HCT116 (cell line): ENCODE results near the gene LINGO1.

ENCODE experiments used
- CBX3 ChIP-seq: IDR thresholded peaks from 2 replicates; pipeline ENCODE4 v1.6.1; 2012; ENCODE audit warnings: low read depth
- CEBPB ChIP-seq: IDR thresholded peaks from 2 replicates; pipeline ENCODE4 v1.6.1; 2012; ENCODE audit warnings: low read depth
- EGR1 ChIP-seq: IDR thresholded peaks from 2 replicates; pipeline ENCODE4 v1.6.1; 2012; ENCODE audit warnings: low read depth
- JUND ChIP-seq: IDR thresholded peaks from 2 replicates; pipeline ENCODE4 v1.6.1; 2012
- POLR2A ChIP-seq: IDR thresholded peaks from 2 replicates; pipeline ENCODE4 v1.7.0; 2011; ENCODE audit warnings: borderline replicate concordance; ENCODE audit not compliant: insufficient read depth, insufficient read length; ENCODE audit errors: extremely low read depth
- RAD21 ChIP-seq: IDR thresholded peaks from 2 replicates; pipeline ENCODE4 v1.6.1; 2012; ENCODE audit warnings: low read depth, mild to moderate bottlenecking
- TCF7L2 ChIP-seq: IDR thresholded peaks from 2 replicates; pipeline ENCODE4 v1.7.0; 2011; ENCODE audit warnings: borderline replicate concordance, inconsistent platforms; ENCODE audit not compliant: insufficient read depth, insufficient read length; ENCODE audit errors: extremely low read depth
- YY1 ChIP-seq: IDR thresholded peaks from 2 replicates; pipeline ENCODE4 v1.6.1; 2011; ENCODE audit warnings: low read length, low read depth, moderate library complexity, mild to moderate bottlenecking; ENCODE audit not compliant: insufficient replicate concordance; ENCODE audit errors: extremely low read depth
- ZNF274 ChIP-seq: fragments of 200-500 bp; sonication (Bioruptor generic); IDR thresholded peaks from 2 replicates; pipeline ENCODE4 v1.6.1; 2014; ENCODE audit warnings: mild to moderate bottlenecking, low read depth, low read length, inconsistent platforms
- TF ChIP-seq, protein P1 (sequence below), 3 experiments: fragments of 200-600 bp in 1 of 3; sonication (generic) in 1 of 3; IDR thresholded peaks in 2 of 3; conservative IDR thresholded peaks in 1 of 3; 2 replicates each; pipeline ENCODE4 v1.5.1; 2012 to 2017; ENCODE audit warnings: low read depth in 2 of 3, low read length in 2 of 3, antibody characterized with exemption in 1 of 3, borderline replicate concordance in 1 of 3, control low read depth in 1 of 3, mild to moderate bottlenecking in 1 of 3, mixed read lengths in 1 of 3, mixed run types in 1 of 3, moderate library complexity in 1 of 3; ENCODE audit not compliant: insufficient read depth in 1 of 3
- TF ChIP-seq, protein P2 (sequence below): IDR thresholded peaks from 2 replicates; pipeline ENCODE4 v1.6.1; 2012; ENCODE audit warnings: low read depth

DNA sequence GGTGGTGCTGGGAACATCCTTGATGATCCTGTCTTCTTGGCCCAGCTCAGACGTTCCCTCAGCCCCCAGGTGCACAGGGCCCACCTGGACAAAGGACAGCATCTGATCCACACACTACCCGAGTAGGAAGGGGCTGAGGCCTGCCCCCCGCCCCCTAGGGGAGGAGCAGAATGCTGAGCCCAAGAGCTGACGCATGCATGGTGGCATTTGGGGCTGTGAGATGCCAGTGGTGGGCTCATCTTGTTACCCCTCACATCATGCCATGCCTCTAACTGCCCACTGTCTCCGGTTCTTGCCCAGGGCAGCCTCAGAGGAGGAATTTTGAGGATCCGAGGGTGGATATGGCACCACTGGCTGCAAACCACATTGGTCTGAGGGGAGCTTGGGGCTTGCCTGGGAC, 61.5 kb downstream of the LINGO1 start:
- TF ChIP-seq, protein P1, sequence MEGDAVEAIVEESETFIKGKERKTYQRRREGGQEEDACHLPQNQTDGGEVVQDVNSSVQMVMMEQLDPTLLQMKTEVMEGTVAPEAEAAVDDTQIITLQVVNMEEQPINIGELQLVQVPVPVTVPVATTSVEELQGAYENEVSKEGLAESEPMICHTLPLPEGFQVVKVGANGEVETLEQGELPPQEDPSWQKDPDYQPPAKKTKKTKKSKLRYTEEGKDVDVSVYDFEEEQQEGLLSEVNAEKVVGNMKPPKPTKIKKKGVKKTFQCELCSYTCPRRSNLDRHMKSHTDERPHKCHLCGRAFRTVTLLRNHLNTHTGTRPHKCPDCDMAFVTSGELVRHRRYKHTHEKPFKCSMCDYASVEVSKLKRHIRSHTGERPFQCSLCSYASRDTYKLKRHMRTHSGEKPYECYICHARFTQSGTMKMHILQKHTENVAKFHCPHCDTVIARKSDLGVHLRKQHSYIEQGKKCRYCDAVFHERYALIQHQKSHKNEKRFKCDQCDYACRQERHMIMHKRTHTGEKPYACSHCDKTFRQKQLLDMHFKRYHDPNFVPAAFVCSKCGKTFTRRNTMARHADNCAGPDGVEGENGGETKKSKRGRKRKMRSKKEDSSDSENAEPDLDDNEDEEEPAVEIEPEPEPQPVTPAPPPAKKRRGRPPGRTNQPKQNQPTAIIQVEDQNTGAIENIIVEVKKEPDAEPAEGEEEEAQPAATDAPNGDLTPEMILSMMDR (IDR thresholded peaks at IDR 0.05 in 2 of 3, conservative IDR thresholded peaks at IDR 0.05 in 1 of 3; ENCODE audit: borderline replicate concordance in 1 of 3, insufficient read depth in 1 of 3, low read depth in 2 of 3, low read length in 2 of 3) = no peak
- TF ChIP-seq CEBPB = no peak
- no peak for TF ChIP-seq JUND
- no peak for TF ChIP-seq POLR2A
- TF ChIP-seq CBX3 = no peak
- TF ChIP-seq RAD21 = no peak
- TF ChIP-seq ZNF274 = no peak
- TF ChIP-seq EGR1 = no peak
- TF ChIP-seq TCF7L2 = no peak
- TF ChIP-seq, protein P2, sequence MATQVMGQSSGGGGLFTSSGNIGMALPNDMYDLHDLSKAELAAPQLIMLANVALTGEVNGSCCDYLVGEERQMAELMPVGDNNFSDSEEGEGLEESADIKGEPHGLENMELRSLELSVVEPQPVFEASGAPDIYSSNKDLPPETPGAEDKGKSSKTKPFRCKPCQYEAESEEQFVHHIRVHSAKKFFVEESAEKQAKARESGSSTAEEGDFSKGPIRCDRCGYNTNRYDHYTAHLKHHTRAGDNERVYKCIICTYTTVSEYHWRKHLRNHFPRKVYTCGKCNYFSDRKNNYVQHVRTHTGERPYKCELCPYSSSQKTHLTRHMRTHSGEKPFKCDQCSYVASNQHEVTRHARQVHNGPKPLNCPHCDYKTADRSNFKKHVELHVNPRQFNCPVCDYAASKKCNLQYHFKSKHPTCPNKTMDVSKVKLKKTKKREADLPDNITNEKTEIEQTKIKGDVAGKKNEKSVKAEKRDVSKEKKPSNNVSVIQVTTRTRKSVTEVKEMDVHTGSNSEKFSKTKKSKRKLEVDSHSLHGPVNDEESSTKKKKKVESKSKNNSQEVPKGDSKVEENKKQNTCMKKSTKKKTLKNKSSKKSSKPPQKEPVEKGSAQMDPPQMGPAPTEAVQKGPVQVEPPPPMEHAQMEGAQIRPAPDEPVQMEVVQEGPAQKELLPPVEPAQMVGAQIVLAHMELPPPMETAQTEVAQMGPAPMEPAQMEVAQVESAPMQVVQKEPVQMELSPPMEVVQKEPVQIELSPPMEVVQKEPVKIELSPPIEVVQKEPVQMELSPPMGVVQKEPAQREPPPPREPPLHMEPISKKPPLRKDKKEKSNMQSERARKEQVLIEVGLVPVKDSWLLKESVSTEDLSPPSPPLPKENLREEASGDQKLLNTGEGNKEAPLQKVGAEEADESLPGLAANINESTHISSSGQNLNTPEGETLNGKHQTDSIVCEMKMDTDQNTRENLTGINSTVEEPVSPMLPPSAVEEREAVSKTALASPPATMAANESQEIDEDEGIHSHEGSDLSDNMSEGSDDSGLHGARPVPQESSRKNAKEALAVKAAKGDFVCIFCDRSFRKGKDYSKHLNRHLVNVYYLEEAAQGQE = no peak
- TF ChIP-seq YY1 = no peak
